ENCODE data around the gene AGT.
"Not testable (repeated sequence)": the region's sequence is repeated elsewhere in the genome, so short reads cannot be mapped to it uniquely, and the experiment has no call there.

Gene AGT

DNA sequence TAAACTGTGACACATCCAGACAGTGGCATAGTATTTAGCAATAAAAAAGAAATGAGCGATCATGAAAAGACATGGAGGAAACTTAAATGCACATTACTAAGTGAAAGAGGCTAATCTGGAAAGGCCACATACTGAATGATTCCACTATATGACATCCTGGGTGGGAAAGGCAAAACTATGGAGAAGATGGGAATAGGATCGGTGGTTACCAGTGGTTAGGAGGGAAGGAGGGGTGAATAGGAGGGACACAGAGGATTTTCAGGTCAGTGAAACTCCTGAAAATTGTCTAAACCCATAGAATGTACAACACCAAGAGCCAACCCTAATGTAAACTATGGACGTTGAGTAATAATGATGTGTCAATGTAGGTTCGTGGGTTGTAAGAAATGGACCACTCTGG, 13.8 kb downstream of the AGT start:
- DNase-seq = no peak
- Histone ChIP-seq H3K4me1 (ENCODE audit: control insufficient read depth, insufficient read depth, low read depth, low read length) (peaks cover 9% of the 10 kb centered on the region), H3K4ac (ENCODE audit: low read depth in 1 of 2, low read length in 2 of 2) (no peak overlapping the region), H2BK12ac (ENCODE audit: low read length in 2 of 2) (no peak overlapping the region), H3K14ac (ENCODE audit: low read length in 2 of 2) (no peak overlapping the region), H2AFZ (ENCODE audit: low read depth, low read length) (no peak overlapping the region), H3K4me3 (ENCODE audit: insufficient read depth in 1 of 2, low read depth in 1 of 2, low read length in 2 of 2) (no peak overlapping the region), H2AK5ac (ENCODE audit: low read length, severe bottlenecking) (no peak overlapping the region), H3K9ac (ENCODE audit: low read length) (no peak overlapping the region), H2BK15ac (ENCODE audit: low read depth, poor library complexity, severe bottlenecking) (no peak overlapping the region), H3K4me2 (ENCODE audit: low read length, poor library complexity, severe bottlenecking) (no peak overlapping the region), H3K27ac (ENCODE audit: low read length, poor library complexity, severe bottlenecking) (no peak overlapping the region), H3K18ac (ENCODE audit: low read depth in 1 of 2, low read length in 2 of 2) (no peak overlapping the region), H3K79me1 (replicated peaks; ENCODE audit: low read length, poor library complexity, severe bottlenecking) (no peaks in the 10 kb centered on the region), H3K36me3 (ENCODE audit: control insufficient read depth in 1 of 2, insufficient read depth in 2 of 2, low read depth in 1 of 2, low read length in 2 of 2) (peaks cover 0 to under 1% of the 10 kb centered on the region in 2 experiments), H4K8ac (ENCODE audit: low read length) (no peak overlapping the region), H3K9me3 (ENCODE audit: control insufficient read depth, low read length) (no peaks in the 10 kb centered on the region), H4K91ac (ENCODE audit: low read length) (no peak overlapping the region), H3K23ac (ENCODE audit: low read length in 2 of 2) (no peak overlapping the region), H3K27me3 (ENCODE audit: control insufficient read depth in 1 of 2, insufficient read depth in 1 of 2, low read length in 2 of 2) (peaks cover 0 to 8% of the 10 kb centered on the region in 2 experiments), H2BK120ac (ENCODE audit: low read depth, low read length) (no peak overlapping the region), H2BK5ac (ENCODE audit: low read depth, low read length, poor library complexity, severe bottlenecking) (no peak overlapping the region)
- 75% methylated on average over 4 of the region's 4 CpGs for WGBS

- Histone ChIP-seq H3K27ac (ENCODE audit: low read length, poor library complexity, severe bottlenecking) (no peak overlapping the region), H3K4me1 (ENCODE audit: control insufficient read depth, insufficient read depth, low read depth, low read length) (peaks cover 11% of the 10 kb centered on the region), H3K4me2 (ENCODE audit: low read length, poor library complexity, severe bottlenecking) (no peak overlapping the region), H3K9me3 (ENCODE audit: control insufficient read depth, low read length) (no peaks in the 10 kb centered on the region), H3K36me3 (ENCODE audit: control insufficient read depth in 1 of 2, insufficient read depth in 2 of 2, low read depth in 1 of 2, low read length in 2 of 2) (peaks cover 0 to 5% of the 10 kb centered on the region in 2 experiments), H3K4ac (ENCODE audit: low read depth in 1 of 2, low read length in 2 of 2) (no peak overlapping the region), H3K18ac (ENCODE audit: low read depth in 1 of 2, low read length in 2 of 2) (no peak overlapping the region), H2BK5ac (ENCODE audit: low read depth, low read length, poor library complexity, severe bottlenecking) (no peak overlapping the region), H2AK5ac (ENCODE audit: low read length, severe bottlenecking) (no peak overlapping the region), H3K79me1 (replicated peaks; ENCODE audit: low read length, poor library complexity, severe bottlenecking) (no peaks in the 10 kb centered on the region), H2BK120ac (ENCODE audit: low read depth, low read length) (no peak overlapping the region), H2AFZ (ENCODE audit: low read depth, low read length) (no peak overlapping the region), H2BK15ac (ENCODE audit: low read depth, poor library complexity, severe bottlenecking) (no peak overlapping the region), H3K4me3 (ENCODE audit: insufficient read depth in 1 of 2, low read depth in 1 of 2, low read length in 2 of 2) (no peak overlapping the region), H4K8ac (ENCODE audit: low read length) (no peak overlapping the region), H4K91ac (ENCODE audit: low read length) (no peak overlapping the region), H3K23ac (ENCODE audit: low read length in 2 of 2) (no peak overlapping the region), H3K9ac (ENCODE audit: low read length) (no peak overlapping the region), H3K27me3 (ENCODE audit: control insufficient read depth in 1 of 2, insufficient read depth in 1 of 2, low read length in 2 of 2) (peaks cover 0 to 8% of the 10 kb centered on the region in 2 experiments), H3K14ac (ENCODE audit: low read length in 2 of 2) (no peak overlapping the region), H2BK12ac (ENCODE audit: low read length in 2 of 2) (no peak overlapping the region)
- 83% methylated on average over 1 of the region's 1 CpG for WGBS
- no peak for DNase-seq
Measured at GRCh38 chr1:230699716-230700115, 14.2 kb downstream of the AGT start.

DNA sequence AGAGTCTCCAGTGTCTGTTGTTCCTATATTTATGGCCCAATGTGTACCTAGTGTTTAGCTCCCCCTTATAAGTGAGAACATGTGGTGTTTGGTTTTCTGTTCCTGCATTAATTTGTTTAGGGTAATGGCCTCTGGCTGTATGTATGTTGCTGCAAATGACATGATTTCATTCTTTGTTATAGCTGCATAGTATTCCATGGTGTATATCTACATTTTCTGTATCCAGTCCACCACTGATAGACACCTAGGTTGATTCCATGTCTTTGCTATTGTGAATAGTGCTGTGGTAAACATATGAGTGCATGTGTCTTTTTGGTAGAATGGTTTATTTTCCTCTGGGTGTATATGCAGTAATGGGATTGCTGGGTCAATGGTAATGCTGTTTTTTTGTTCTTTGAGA, 15.0 kb downstream of the AGT start:
- H3K4ac ChIP-seq (ENCODE audit: low read depth in 1 of 2, low read length in 2 of 2); H3K14ac ChIP-seq (ENCODE audit: low read length in 2 of 2); H2AK5ac ChIP-seq (ENCODE audit: low read length, severe bottlenecking); H3K27me3 ChIP-seq (ENCODE audit: control insufficient read depth in 1 of 2, insufficient read depth in 1 of 2, low read length in 2 of 2); H2AFZ ChIP-seq (ENCODE audit: low read depth, low read length); H3K23ac ChIP-seq (ENCODE audit: low read length in 2 of 2); H3K4me2 ChIP-seq (ENCODE audit: low read length, poor library complexity, severe bottlenecking); H3K4me3 ChIP-seq (ENCODE audit: insufficient read depth in 1 of 2, low read depth in 1 of 2, low read length in 2 of 2); H2BK12ac ChIP-seq (ENCODE audit: low read length in 2 of 2); H3K18ac ChIP-seq (ENCODE audit: low read depth in 1 of 2, low read length in 2 of 2); H4K8ac ChIP-seq (ENCODE audit: low read length); H2BK120ac ChIP-seq (ENCODE audit: low read depth, low read length); H3K9ac ChIP-seq (ENCODE audit: low read length); H3K9me3 ChIP-seq (ENCODE audit: control insufficient read depth, low read length); H4K91ac ChIP-seq (ENCODE audit: low read length); H3K79me1 ChIP-seq (replicated peaks; ENCODE audit: low read length, poor library complexity, severe bottlenecking); H2BK5ac ChIP-seq (ENCODE audit: low read depth, low read length, poor library complexity, severe bottlenecking); H3K27ac ChIP-seq (ENCODE audit: low read length, poor library complexity, severe bottlenecking); DNase-seq; H2BK15ac ChIP-seq (ENCODE audit: low read depth, poor library complexity, severe bottlenecking): not testable (repeated sequence)
- Histone ChIP-seq H3K36me3 (ENCODE audit: control insufficient read depth in 1 of 2, insufficient read depth in 2 of 2, low read depth in 1 of 2, low read length in 2 of 2) (peaks cover 4 to 12% of the 10 kb centered on the region in 2 experiments), H3K4me1 (ENCODE audit: control insufficient read depth, insufficient read depth, low read depth, low read length) (peaks cover 12% of the 10 kb centered on the region)

GRCh38 chr1:230698130-230698529, 15.8 kb downstream of the AGT start:
- Histone ChIP-seq H3K27ac (ENCODE audit: low read length, poor library complexity, severe bottlenecking) (no peak overlapping the region), H2AK5ac (ENCODE audit: low read length, severe bottlenecking) (no peak overlapping the region), H2BK5ac (ENCODE audit: low read depth, low read length, poor library complexity, severe bottlenecking) (no peak overlapping the region), H2AFZ (ENCODE audit: low read depth, low read length) (no peak overlapping the region), H2BK15ac (ENCODE audit: low read depth, poor library complexity, severe bottlenecking) (no peak overlapping the region), H3K23ac (ENCODE audit: low read length in 2 of 2) (no peak overlapping the region), H4K8ac (ENCODE audit: low read length) (no peak overlapping the region), H3K9ac (ENCODE audit: low read length) (no peak overlapping the region), H3K14ac (ENCODE audit: low read length in 2 of 2) (no peak overlapping the region), H4K91ac (ENCODE audit: low read length) (no peak overlapping the region), H3K79me1 (replicated peaks; ENCODE audit: low read length, poor library complexity, severe bottlenecking) (no peaks in the 10 kb centered on the region), H2BK12ac (ENCODE audit: low read length in 2 of 2) (no peak overlapping the region), H3K27me3 (ENCODE audit: control insufficient read depth in 1 of 2, insufficient read depth in 1 of 2, low read length in 2 of 2) (peaks cover 0 to 8% of the 10 kb centered on the region in 2 experiments), H3K18ac (ENCODE audit: low read depth in 1 of 2, low read length in 2 of 2) (no peak overlapping the region), H2BK120ac (ENCODE audit: low read depth, low read length) (no peak overlapping the region), H3K4me3 (ENCODE audit: insufficient read depth in 1 of 2, low read depth in 1 of 2, low read length in 2 of 2) (no peak overlapping the region), H3K4me1 (ENCODE audit: control insufficient read depth, insufficient read depth, low read depth, low read length) (peaks cover 8% of the 10 kb centered on the region), H3K36me3 (ENCODE audit: control insufficient read depth in 1 of 2, insufficient read depth in 2 of 2, low read depth in 1 of 2, low read length in 2 of 2) (peaks cover 12 to 19% of the 10 kb centered on the region in 2 experiments), H3K4ac (ENCODE audit: low read depth in 1 of 2, low read length in 2 of 2) (no peak overlapping the region), H3K9me3 (ENCODE audit: control insufficient read depth, low read length) (no peaks in the 10 kb centered on the region), H3K4me2 (ENCODE audit: low read length, poor library complexity, severe bottlenecking) (no peak overlapping the region)
- 94% methylated on average over 14 of the region's 14 CpGs for WGBS
- no peak for DNase-seq

Measured in mesenchymal stem cell (in vitro differentiated cells and primary cell).